ENCODE results near the gene SMIM1. TPM values are rescaled to one million over a fixed set of nuclear protein-coding genes. Genes with fewer than 3 reads are reported as not detected.

Gene SMIM1
- total and polyA plus RNA-seq, 2 of the 4 experiments (the other 2 are of a cell fraction): 0.90 to 3.4 TPM

DNA sequence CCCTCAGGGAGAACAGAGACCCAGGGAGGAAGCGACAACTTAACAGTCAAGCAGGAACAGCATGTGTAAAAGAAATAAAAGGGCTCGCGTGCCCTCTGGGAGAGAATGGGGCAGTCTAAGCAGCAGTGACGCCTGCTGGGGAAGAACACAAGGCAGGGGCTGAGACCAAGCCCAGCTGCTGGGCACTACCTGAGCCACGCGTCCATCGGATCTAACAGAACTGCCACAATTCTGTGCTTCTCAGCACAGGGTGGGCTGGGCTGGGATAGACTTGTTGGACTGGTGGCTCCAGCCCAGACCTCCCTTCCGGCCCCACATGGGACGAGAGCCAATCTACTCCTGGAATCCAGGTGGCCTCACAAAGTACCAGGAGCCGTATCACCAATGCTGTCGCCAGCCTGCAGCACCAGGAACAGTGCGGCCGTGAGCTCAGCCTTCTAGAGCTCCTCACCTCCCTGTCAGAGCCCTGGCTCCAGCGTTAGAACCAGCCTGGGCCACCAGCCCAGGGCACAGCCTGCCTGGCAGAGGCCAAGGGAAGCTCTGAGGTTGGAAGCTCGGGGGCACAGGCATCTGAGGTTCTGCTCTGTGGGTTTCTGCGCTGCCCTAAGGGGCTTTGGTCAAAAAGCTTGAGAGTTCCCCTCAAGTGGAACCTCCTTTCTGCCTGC lies 16.3 kb downstream of the SMIM1 start:
- in situ Hi-C loops (cut with MboI; ENCODE audit: low sequenced_read_pairs) (no loop called here), intact Hi-C loops (cut with micrococcal nuclease) (no loop called here), dilution Hi-C loops (cut with HindIII; ENCODE audit: low sequenced_read_pairs, unreplicated experiment) (no loop called here)
- Histone ChIP-seq H3K9ac (ENCODE audit: low read depth, low read length) (no peak overlapping the region), H3K9me3 (ENCODE audit: control insufficient read depth, insufficient read depth, low read length) (no peaks in the 10 kb centered on the region), H2BK15ac (ENCODE audit: low read depth, low read length) (no peak overlapping the region), H4K91ac (ENCODE audit: insufficient read depth, low read depth, low read length) (no peak overlapping the region), H3K18ac (ENCODE audit: low read depth, low read length) (no peak overlapping the region), H3K4me3 (ENCODE audit: insufficient read depth, low read depth, low read length) (no peak overlapping the region), H3K4ac (ENCODE audit: low read depth, low read length) (no peak overlapping the region), H2AK5ac (ENCODE audit: low read depth, low read length) (no peak overlapping the region), H3K56ac (ENCODE audit: extremely low read depth, insufficient read depth, low read length) (no peak overlapping the region), H4K8ac (ENCODE audit: low read depth in 2 of 2, low read length in 2 of 2) (no peak overlapping the region), H3K27me3 (ENCODE audit: control insufficient read depth, insufficient read depth, low read length) (no peaks in the 10 kb centered on the region), H3K36me3 (ENCODE audit: control insufficient read depth, insufficient read depth, low read length) (peaks cover 50% of the 10 kb centered on the region), H3K14ac (replicated peaks; ENCODE audit: low read depth, low read length) (no peak overlapping the region), H3K4me2 (ENCODE audit: low read depth, low read length) (no peak overlapping the region), H2AK9ac (replicated peaks; ENCODE audit: low read depth, low read length, poor library complexity) (no peak overlapping the region), H3K23ac (ENCODE audit: low read depth, low read length) (no peak overlapping the region), H3K9me1 (ENCODE audit: insufficient read depth, low read length) (no peaks in the 10 kb centered on the region; the same call in 1 of the 2 replicates), H2BK120ac (ENCODE audit: low read depth, low read length) (no peak overlapping the region), H2BK5ac (ENCODE audit: low read depth, low read length, poor library complexity, severe bottlenecking) (no peak overlapping the region), H4K5ac (ENCODE audit: low read depth, low read length) (no peak overlapping the region), H3K27ac (ENCODE audit: insufficient read depth, low read length) (no peak overlapping the region), H2BK20ac (ENCODE audit: low read depth, low read length) (no peak overlapping the region), H3K79me1 (ENCODE audit: low read depth in 1 of 2, low read length in 2 of 2) (peaks cover 14 to 46% of the 10 kb centered on the region in 2 experiments), H4K20me1 (ENCODE audit: insufficient read depth, low read length) (peaks cover 56% of the 10 kb centered on the region), H3K4me1 (ENCODE audit: control insufficient read depth, insufficient read depth, low read length) (peaks cover 3% of the 10 kb centered on the region; the same call in 1 of the 2 replicates), H2AFZ (replicated peaks; ENCODE audit: low read length, poor library complexity) (no peak overlapping the region)
- CTCF ChIA-PET: no interaction called here
- TF ChIP-seq, protein P1, sequence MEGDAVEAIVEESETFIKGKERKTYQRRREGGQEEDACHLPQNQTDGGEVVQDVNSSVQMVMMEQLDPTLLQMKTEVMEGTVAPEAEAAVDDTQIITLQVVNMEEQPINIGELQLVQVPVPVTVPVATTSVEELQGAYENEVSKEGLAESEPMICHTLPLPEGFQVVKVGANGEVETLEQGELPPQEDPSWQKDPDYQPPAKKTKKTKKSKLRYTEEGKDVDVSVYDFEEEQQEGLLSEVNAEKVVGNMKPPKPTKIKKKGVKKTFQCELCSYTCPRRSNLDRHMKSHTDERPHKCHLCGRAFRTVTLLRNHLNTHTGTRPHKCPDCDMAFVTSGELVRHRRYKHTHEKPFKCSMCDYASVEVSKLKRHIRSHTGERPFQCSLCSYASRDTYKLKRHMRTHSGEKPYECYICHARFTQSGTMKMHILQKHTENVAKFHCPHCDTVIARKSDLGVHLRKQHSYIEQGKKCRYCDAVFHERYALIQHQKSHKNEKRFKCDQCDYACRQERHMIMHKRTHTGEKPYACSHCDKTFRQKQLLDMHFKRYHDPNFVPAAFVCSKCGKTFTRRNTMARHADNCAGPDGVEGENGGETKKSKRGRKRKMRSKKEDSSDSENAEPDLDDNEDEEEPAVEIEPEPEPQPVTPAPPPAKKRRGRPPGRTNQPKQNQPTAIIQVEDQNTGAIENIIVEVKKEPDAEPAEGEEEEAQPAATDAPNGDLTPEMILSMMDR (conservative IDR thresholded peaks at IDR 0.05; ENCODE audit: low read depth, low read length): no peak
- TF ChIP-seq MAFK (IDR thresholded peaks at IDR 0.05; ENCODE audit: low read depth, low read length) (no peak), CEBPB (IDR thresholded peaks at IDR 0.05; ENCODE audit: low read depth, low read length) (no peak), SMC3 (IDR thresholded peaks at IDR 0.05; ENCODE audit: low read depth, low read length) (no peak), MXI1 (IDR thresholded peaks at IDR 0.05; ENCODE audit: borderline replicate concordance, low read depth, low read length) (no peak), NFE2L2 (IDR thresholded peaks at IDR 0.05; ENCODE audit: low read depth, low read length) (no peak), RCOR1 (IDR thresholded peaks at IDR 0.05; ENCODE audit: insufficient replicate concordance, low read length) (no peak), FOS (IDR thresholded peaks at IDR 0.05; ENCODE audit: low read depth, low read length) (no peak), RAD21 (IDR thresholded peaks at IDR 0.05; ENCODE audit: low read length) (no peak), BHLHE40 (IDR thresholded peaks at IDR 0.05; ENCODE audit: low read depth, low read length) (no peak)
- TF ChIP-seq, protein P2, sequence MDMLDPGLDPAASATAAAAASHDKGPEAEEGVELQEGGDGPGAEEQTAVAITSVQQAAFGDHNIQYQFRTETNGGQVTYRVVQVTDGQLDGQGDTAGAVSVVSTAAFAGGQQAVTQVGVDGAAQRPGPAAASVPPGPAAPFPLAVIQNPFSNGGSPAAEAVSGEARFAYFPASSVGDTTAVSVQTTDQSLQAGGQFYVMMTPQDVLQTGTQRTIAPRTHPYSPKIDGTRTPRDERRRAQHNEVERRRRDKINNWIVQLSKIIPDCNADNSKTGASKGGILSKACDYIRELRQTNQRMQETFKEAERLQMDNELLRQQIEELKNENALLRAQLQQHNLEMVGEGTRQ (IDR thresholded peaks at IDR 0.05; ENCODE audit: low read depth, low read length): no peak
- POLR2A ChIA-PET (ENCODE audit: unreplicated experiment): no interaction called here
- no TSS peak for BruUV-seq (replicated peaks)
- WGBS, 2 experiments (ENCODE audit: extremely low coverage in 2 of 2, insufficient read length in 1 of 2): 94% methylated on average over 11 of the region's 16 CpGs; no CpG with 5 or more reads in 1 of the 2 experiments
- ATAC-seq (ENCODE audit: low read depth) (no peak), DNase-seq (no peak)
